Vagina (tissue), 2 donors: ENCODE results near the gene C20orf173. TPM values are rescaled to one million over a fixed set of nuclear protein-coding genes. Genes with fewer than 3 reads are reported as not detected.

Experiments used
- DNase-seq, 2 donors: peaks; one replicate each; pipeline ENCODE4 v3.0.0-alpha.2; 2017; ENCODE audit errors: extremely low spot score in 2 of 2
- H3K27ac ChIP-seq: fragments of 200-600 bp; sonication (generic); one replicate; pipeline ENCODE4 v1.5.1; 2019
- H3K27me3 ChIP-seq: fragments of 200-600 bp; sonication (generic); one replicate; pipeline ENCODE4 v1.5.1; 2019
- H3K36me3 ChIP-seq, 2 donors: fragments of 200-600 bp; sonication (generic); one replicate each; pipeline ENCODE4 v1.5.1; 2017 to 2019
- H3K4me1 ChIP-seq: fragments of 200-600 bp; sonication (generic); one replicate; pipeline ENCODE4 v1.5.1; 2019
- H3K4me3 ChIP-seq, 2 donors: fragments of 200-600 bp; sonication (generic); 1 replicate in 1 of 2; 2 replicates in 1 of 2; pipeline ENCODE4 v1.5.1; 2016 to 2019
- H3K9me3 ChIP-seq: fragments of 200-600 bp; sonication (generic); one replicate; pipeline ENCODE4 v1.5.1; 2019
- CTCF ChIP-seq, 3 experiments: fragments of 450-650 bp in 2 of 3; fragments of 200-600 bp in 1 of 3; sonication (generic) in 1 of 3; IDR thresholded peaks; one replicate each; pipeline ENCODE4 v1.5.1; 2017 to 2019; ENCODE audit warnings: antibody characterized with exemption in 3 of 3, mild to moderate bottlenecking in 2 of 3, moderate library complexity in 2 of 3
- POLR2A ChIP-seq, 2 donors: fragments of 450-650 bp; IDR thresholded peaks; one replicate each; pipeline ENCODE4 v1.6.1; 2017; ENCODE audit warnings: antibody characterized with exemption in 2 of 2, mild to moderate bottlenecking in 2 of 2, moderate library complexity in 2 of 2
- POLR2AphosphoS5 ChIP-seq, 2 donors: sonication (generic); formaldehyde crosslinking; IDR thresholded peaks; one replicate each; pipeline ENCODE4 v1.9.0; 2017; ENCODE audit warnings: antibody characterized with exemption in 2 of 2, mild to moderate bottlenecking in 2 of 2, low read depth in 1 of 2; ENCODE audit not compliant: insufficient read depth in 1 of 2
- intact Hi-C: fragments of 100-400 bp; cut with DNase I; formaldehyde crosslinking; loops from one replicate; pipeline ENCODE4 v1.15.1; 2023
- total RNA-seq: library from RNA; depleted of rRNA; stranded (reverse); fragments of >200 nt; gene quantifications from one replicate; pipeline ENCODE4 v1.2.3, GENCODE V29; 2016

C20orf173 gene
- total RNA-seq, 1 donor from 2014 or later = not detected

GRCh38 chr20:35491823-35492222, 37.6 kb downstream of the C20orf173 start:
- no peak overlapping the region for H3K4me3 ChIP-seq
- no peak overlapping the region for H3K27ac ChIP-seq
- TF ChIP-seq POLR2AphosphoS5 (IDR thresholded peaks at IDR 0.05; ENCODE audit: insufficient read depth in 1 of 2, low read depth in 1 of 2) (no peak), CTCF (IDR thresholded peaks at IDR 0.05) (no peak), POLR2A (IDR thresholded peaks at IDR 0.05) (no peak)
- H3K27me3 ChIP-seq = no peaks in the 10 kb centered on the region
- peaks cover 0 to 76% of the 10 kb centered on the region in 2 donors for H3K36me3 ChIP-seq
- no peak for DNase-seq
- H3K9me3 ChIP-seq = no peaks in the 10 kb centered on the region
- H3K4me1 ChIP-seq = no peaks in the 10 kb centered on the region
- intact Hi-C loops = no loop called here

GRCh38 chr20:35490736-35491181, 38.7 kb downstream of the C20orf173 start:
- Histone ChIP-seq H3K27me3 (no peaks in the 10 kb centered on the region), H3K4me3 (peak overlapping the region; percentile 1 to 28), H3K36me3 (peaks cover 0 to 65% of the 10 kb centered on the region in 2 donors), H3K9me3 (no peaks in the 10 kb centered on the region), H3K4me1 (no peaks in the 10 kb centered on the region), H3K27ac (no peak overlapping the region)
- intact Hi-C loops = no loop called here
- DNase-seq = no peak
- TF ChIP-seq CTCF (IDR thresholded peaks at IDR 0.05) (no peak), POLR2A (IDR thresholded peaks at IDR 0.05) (no peak), POLR2AphosphoS5 (IDR thresholded peaks at IDR 0.05; ENCODE audit: insufficient read depth in 1 of 2, low read depth in 1 of 2) (no peak)

GRCh38 chr20:35489717-35490116, 39.7 kb downstream of the C20orf173 start:
- TF ChIP-seq POLR2AphosphoS5 (IDR thresholded peaks at IDR 0.05; ENCODE audit: insufficient read depth in 1 of 2, low read depth in 1 of 2) (no peak), POLR2A (IDR thresholded peaks at IDR 0.05) (no peak), CTCF (IDR thresholded peaks at IDR 0.05) (no peak)
- Histone ChIP-seq H3K9me3 (no peaks in the 10 kb centered on the region), H3K27ac (no peak overlapping the region), H3K27me3 (no peaks in the 10 kb centered on the region), H3K36me3 (peaks cover 0 to 57% of the 10 kb centered on the region in 2 donors), H3K4me3 (no peak overlapping the region), H3K4me1 (no peaks in the 10 kb centered on the region)
- intact Hi-C loops = no loop called here
- no peak for DNase-seq

GRCh38 chr20:35487479-35487878, 42.0 kb downstream of the C20orf173 start:
- intact Hi-C loops = no loop called here
- H3K36me3 ChIP-seq = peaks cover 0 to 52% of the 10 kb centered on the region in 2 donors
- TF ChIP-seq POLR2A (IDR thresholded peaks at IDR 0.05) (no peak), POLR2AphosphoS5 (IDR thresholded peaks at IDR 0.05; ENCODE audit: insufficient read depth in 1 of 2, low read depth in 1 of 2) (no peak), CTCF (IDR thresholded peaks at IDR 0.05) (no peak)

GRCh38 chr20:35479798-35480197, 49.7 kb downstream of the C20orf173 start:
- H3K36me3 ChIP-seq = peaks cover 0 to 71% of the 10 kb centered on the region in 2 donors
- no peaks in the 10 kb centered on the region for H3K4me1 ChIP-seq
- no peak overlapping the region for H3K4me3 ChIP-seq
- no peaks in the 10 kb centered on the region for H3K27me3 ChIP-seq
- no peak for DNase-seq
- intact Hi-C loops = no loop called here
- H3K27ac ChIP-seq = no peak overlapping the region
- TF ChIP-seq CTCF (IDR thresholded peaks at IDR 0.05) = no peak
- TF ChIP-seq POLR2AphosphoS5 (IDR thresholded peaks at IDR 0.05; ENCODE audit: insufficient read depth in 1 of 2, low read depth in 1 of 2) = no peak
- no peak for TF ChIP-seq POLR2A (IDR thresholded peaks at IDR 0.05)
- no peaks in the 10 kb centered on the region for H3K9me3 ChIP-seq

More at GRCh38 chr20:35487479-35487878, 42.0 kb downstream of the C20orf173 start:
- Histone ChIP-seq H3K4me3 (no peak overlapping the region), H3K27me3 (no peaks in the 10 kb centered on the region), H3K4me1 (no peaks in the 10 kb centered on the region), H3K27ac (no peak overlapping the region), H3K9me3 (no peaks in the 10 kb centered on the region)
- no peak for DNase-seq
